GM21786 (cell line): ENCODE data around the gene DACT3.

ENCODE experiments used
- ATAC-seq: cut with Tn5 transposase; IDR thresholded peaks from one replicate; pipeline ENCODE4 v1.9.1; 2021; ENCODE audit not compliant: unreplicated experiment

Gene DACT3

DNA sequence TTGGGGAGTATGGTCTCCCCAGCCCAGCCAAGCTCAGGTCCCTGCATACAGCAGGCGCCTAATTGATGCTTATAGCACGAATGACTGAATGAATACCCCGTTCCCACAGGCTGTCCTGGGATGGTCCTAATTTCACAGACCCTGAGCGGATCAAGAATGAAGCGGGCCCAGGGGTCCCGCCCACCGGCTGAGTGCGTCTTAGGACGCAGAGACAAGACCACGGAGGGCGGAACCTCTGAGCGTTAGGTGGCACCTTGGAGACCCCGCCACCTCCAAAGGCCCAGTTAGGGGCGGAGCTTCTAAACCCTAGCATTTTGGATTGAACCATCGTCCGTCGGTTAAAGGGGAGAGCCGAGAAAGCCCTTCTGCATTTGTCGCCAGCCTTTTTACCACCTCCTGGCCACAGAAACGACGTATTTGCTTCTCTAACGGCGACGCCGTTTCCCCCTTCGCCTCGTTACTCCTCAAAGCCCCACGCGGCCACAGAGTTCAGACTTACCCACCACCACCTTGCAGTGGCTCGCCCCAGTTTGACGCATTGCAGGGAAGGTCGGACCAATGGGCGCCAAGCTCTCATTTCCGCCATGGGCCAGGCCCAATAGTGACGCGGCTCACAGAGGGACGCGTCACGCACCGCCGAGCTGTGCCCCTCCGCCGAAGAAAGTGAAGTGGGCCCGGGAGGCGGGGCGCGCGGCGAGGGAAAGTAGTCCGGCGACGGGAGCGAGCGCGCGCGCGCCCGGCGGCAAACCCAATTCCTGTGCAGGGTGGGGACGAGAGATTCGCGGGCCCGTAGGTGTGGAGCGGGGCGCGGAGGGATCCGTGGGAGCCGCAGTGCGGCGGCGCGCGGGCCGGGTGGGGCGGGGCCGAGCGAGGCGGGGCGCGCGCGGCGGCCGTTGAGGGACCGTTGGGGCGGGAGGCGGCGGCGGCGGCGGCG, 60.3 kb downstream of the DACT3 start:
- ATAC-seq = peak; percentile 72

DNA sequence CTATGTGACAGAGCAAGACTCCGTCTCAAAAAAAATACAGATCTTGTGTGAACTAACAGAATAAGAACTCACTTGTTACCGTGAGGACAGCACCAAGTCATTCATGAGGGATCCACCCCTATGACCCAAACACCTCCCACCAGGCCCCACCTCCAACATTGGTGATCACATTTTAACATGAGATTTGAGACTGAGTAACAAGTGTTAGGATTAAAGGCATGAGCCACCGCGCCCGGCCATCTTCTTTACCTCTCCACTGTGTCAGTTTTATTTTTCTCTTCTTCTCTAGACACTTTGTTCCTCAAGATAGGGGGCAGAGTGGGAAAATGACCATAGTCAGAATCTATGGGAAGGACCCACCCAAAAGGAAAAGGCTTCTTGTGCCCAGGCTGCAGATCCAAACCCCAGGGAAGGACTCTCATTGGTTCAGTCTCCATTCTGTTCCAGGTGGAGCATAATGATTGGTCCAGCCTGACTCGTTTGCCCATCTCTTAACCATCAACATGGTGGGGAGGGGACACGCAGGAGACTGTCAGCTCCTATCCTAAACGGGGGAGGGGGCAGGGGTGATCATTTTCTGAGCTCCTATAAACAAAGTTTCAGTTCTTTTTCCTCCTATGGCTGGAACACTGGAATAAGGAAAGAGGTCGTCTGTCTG, 61.1 kb downstream of the DACT3 start:
- no peak for ATAC-seq

DNA sequence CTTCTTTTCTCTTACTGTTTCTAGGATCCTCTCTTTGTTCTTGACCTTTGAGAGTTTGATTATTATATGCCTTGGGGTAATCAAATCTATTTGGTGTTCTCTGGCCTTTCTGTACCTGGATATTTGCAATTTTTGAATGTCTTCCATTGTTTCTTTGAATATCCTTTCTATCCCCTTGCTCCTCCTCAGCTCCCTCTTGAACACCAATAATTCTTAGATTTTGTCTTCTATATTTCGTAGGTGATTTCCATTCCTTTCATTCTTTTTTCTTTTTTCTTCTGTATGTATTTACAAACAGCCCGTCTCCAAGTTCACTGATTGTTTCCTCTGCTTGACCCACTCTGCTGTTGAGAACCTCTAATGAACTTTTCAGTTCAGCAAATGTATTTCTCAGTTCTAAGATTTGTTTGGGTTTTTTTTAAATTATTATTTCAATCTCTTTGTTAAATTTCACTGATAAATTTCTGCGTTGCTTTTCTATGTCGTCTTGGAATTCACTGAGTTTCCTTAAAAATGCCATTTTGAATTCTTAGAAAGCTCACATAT, 62.5 kb downstream of the DACT3 start:
- no peak for ATAC-seq
